HG03025 (cell line): ENCODE results near the gene CLTC.
A peak's percentile ranks its signal among the peaks of the same experiment; 100 is the strongest.
"Not testable (repeated sequence)": the region's sequence is repeated elsewhere in the genome, so short reads cannot be mapped to it uniquely, and the experiment has no call there.

ENCODE experiments used
- ATAC-seq: cut with Tn5 transposase; IDR thresholded peaks from one replicate; pipeline ENCODE4 v1.9.1; 2021; ENCODE audit warnings: mild to moderate bottlenecking, moderate library complexity; ENCODE audit not compliant: unreplicated experiment, low FRiP score

Gene CLTC

GRCh38 chr17:59633658-59634359, 14.1 kb downstream of the CLTC start:
- ATAC-seq = no peak

- no peak for ATAC-seq
Observed at GRCh38 chr17:59634632-59635541, 15.2 kb downstream of the CLTC start.

- ATAC-seq = no peak
Observed at GRCh38 chr17:59637611-59638310, 18.1 kb downstream of the CLTC start.

- ATAC-seq = no peak
Observed at GRCh38 chr17:59638553-59638952, 18.9 kb downstream of the CLTC start.

GRCh38 chr17:59641799-59642484, 22.2 kb downstream of the CLTC start:
- peak; percentile 83 for ATAC-seq

- ATAC-seq = no peak
Observed at GRCh38 chr17:59642565-59642964, 22.9 kb downstream of the CLTC start.

GRCh38 chr17:59643159-59644140, 23.8 kb downstream of the CLTC start:
- no peak for ATAC-seq

GRCh38 chr17:59647288-59647687, 27.6 kb downstream of the CLTC start:
- no peak for ATAC-seq

- no peak for ATAC-seq
Observed at GRCh38 chr17:59649886-59650285, 30.2 kb downstream of the CLTC start.

- no peak for ATAC-seq
Observed at GRCh38 chr17:59650642-59651041, 30.9 kb downstream of the CLTC start.

GRCh38 chr17:59651346-59651745, 31.7 kb downstream of the CLTC start:
- ATAC-seq = no peak

GRCh38 chr17:59652119-59652518, 32.4 kb downstream of the CLTC start:
- no peak for ATAC-seq

GRCh38 chr17:59656624-59657023, 36.9 kb downstream of the CLTC start:
- ATAC-seq = not testable (repeated sequence)

GRCh38 chr17:59666235-59666634, 46.5 kb downstream of the CLTC start:
- ATAC-seq = no peak

- no peak for ATAC-seq
Observed at GRCh38 chr17:59668816-59669215, 49.1 kb downstream of the CLTC start.

GRCh38 chr17:59669411-59669810, 49.7 kb downstream of the CLTC start:
- ATAC-seq = no peak

GRCh38 chr17:59669944-59670343, 50.2 kb downstream of the CLTC start:
- ATAC-seq = no peak

- ATAC-seq = no peak
Observed at GRCh38 chr17:59671386-59671785, 51.7 kb downstream of the CLTC start.

- ATAC-seq = no peak
Observed at GRCh38 chr17:59675231-59675630, 55.5 kb downstream of the CLTC start.
